Endothelial cell of umbilical vein (primary cell): ENCODE data around the gene NCF4. TPM values are rescaled to one million over a fixed set of nuclear protein-coding genes. Genes with fewer than 3 reads are reported as not detected.

Experiments used
- BruUV-seq: library from RNA; stranded (reverse); fragments of 400-500 nt; replicated peaks from 2 replicates; lab custom pipeline; 2021; lab: Mats Ljungman, UMichigan
- CTCF ChIA-PET: fragments of 300-600, 350-600 bp; sonication (Branson Sonifier 250); formaldehyde crosslinking; loops from one replicate; lab custom pipeline; 2021; ENCODE audit warnings: antibody characterized with exemption, inconsistent platforms; lab: Charles Lee
- POLR2A ChIA-PET: fragments of 300-600, 350-600 bp; sonication (Branson Sonifier 250); formaldehyde crosslinking; loops from one replicate; lab custom pipeline; 2021; ENCODE audit warnings: antibody characterized with exemption, inconsistent platforms; lab: Charles Lee
- DNase-seq: peaks from one replicate; pipeline ENCODE4 v3.0.0-alpha.2; 2011; ENCODE audit warnings: low read depth, low spot score
- FAIRE-seq: peaks from 2 replicates; lab custom pipeline; 2011; peaks lifted over from hg19 to GRCh38; lab: Jason Lieb, UNC
- H2AFZ ChIP-seq: 2 replicates; pipeline ENCODE4 v1.6.0; 2012; ENCODE audit warnings: low read depth, low read length, control low read depth, inconsistent platforms
- H3K27ac ChIP-seq: 2 replicates; pipeline ENCODE4 v1.5.1; 2011; ENCODE audit warnings: low read depth, mild to moderate bottlenecking, control low read depth, low read length, moderate library complexity; ENCODE audit not compliant: insufficient read depth
- H3K27me3 ChIP-seq, 2 experiments: 2 replicates each; pipeline versions ENCODE4 v1.6.0 to v1.6.1; 2011; ENCODE audit warnings: low read length in 2 of 2, mixed read lengths in 1 of 2; ENCODE audit not compliant: control insufficient read depth in 2 of 2, insufficient read depth in 2 of 2
- H3K36me3 ChIP-seq, 2 experiments: 2 replicates in 1 of 2; 3 replicates in 1 of 2; pipeline ENCODE4 v1.5.1; 2011; ENCODE audit warnings: low read length in 2 of 2, mild to moderate bottlenecking in 1 of 2, moderate library complexity in 1 of 2; ENCODE audit not compliant: control insufficient read depth in 2 of 2, insufficient read depth in 2 of 2; ENCODE audit errors: extremely low read depth in 1 of 2
- H3K4me1 ChIP-seq: 3 replicates; pipeline ENCODE4 v1.5.1; 2011; ENCODE audit warnings: mild to moderate bottlenecking, low read length; ENCODE audit not compliant: control insufficient read depth, insufficient read depth; ENCODE audit errors: extremely low read depth
- H3K4me2 ChIP-seq: 2 replicates; pipeline ENCODE4 v1.6.1; 2011; ENCODE audit warnings: low read length, control low read depth, mixed read lengths; ENCODE audit not compliant: insufficient read depth
- H3K4me3 ChIP-seq, 3 experiments: fragments of 200-600 bp in 1 of 3; sonication (generic), shearing (Covaris generic) in 1 of 3; replicated peaks in 1 of 3; 2 replicates each; pipeline ENCODE4 v1.5.1; 2011 to 2016; ENCODE audit warnings: control low read depth in 3 of 3, low read length in 3 of 3, mild to moderate bottlenecking in 2 of 3, inconsistent platforms in 1 of 3, low read depth in 1 of 3, moderate library complexity in 1 of 3; ENCODE audit not compliant: insufficient read depth in 1 of 3
- H3K79me2 ChIP-seq: 2 replicates; pipeline ENCODE4 v1.6.0; 2012; ENCODE audit warnings: low read length, inconsistent platforms; ENCODE audit not compliant: control insufficient read depth, insufficient read depth
- H3K9ac ChIP-seq: replicated peaks from 2 replicates; pipeline ENCODE3; 2011; ENCODE audit warnings: low read length, control low read depth; ENCODE audit not compliant: insufficient read depth; ENCODE audit errors: extremely low read depth
- H3K9me1 ChIP-seq: replicated peaks from 3 replicates; pipeline ENCODE4 v1.6.0; 2011; ENCODE audit warnings: mild to moderate bottlenecking, low read length; ENCODE audit not compliant: control insufficient read depth, insufficient read depth; ENCODE audit errors: extremely low read depth
- H3K9me3 ChIP-seq: replicated peaks from 2 replicates; pipeline ENCODE4 v1.5.1; 2012; ENCODE audit warnings: low read length, inconsistent platforms; ENCODE audit not compliant: control insufficient read depth, insufficient read depth
- H4K20me1 ChIP-seq: replicated peaks from 2 replicates; pipeline ENCODE3; 2011; ENCODE audit warnings: mild to moderate bottlenecking, low read length; ENCODE audit not compliant: control insufficient read depth, insufficient read depth; ENCODE audit errors: extremely low read depth
- EZH2 ChIP-seq: IDR thresholded peaks from 2 replicates; pipeline ENCODE4 v1.6.1; 2012; ENCODE audit warnings: borderline replicate concordance, low read depth, mild to moderate bottlenecking, moderate library complexity, low read length, inconsistent platforms; ENCODE audit not compliant: severe bottlenecking
- FOS ChIP-seq: IDR thresholded peaks from 2 replicates; pipeline ENCODE4 v1.6.1; 2011; ENCODE audit warnings: mild to moderate bottlenecking, low read length, moderate library complexity, borderline replicate concordance; ENCODE audit not compliant: insufficient read depth
- GATA2 ChIP-seq: IDR thresholded peaks from 2 replicates; pipeline ENCODE4 v1.7.0; 2011; ENCODE audit warnings: low read depth, mild to moderate bottlenecking, moderate library complexity, mixed read lengths, low read length; ENCODE audit not compliant: insufficient read length, insufficient read depth
- JUN ChIP-seq: IDR thresholded peaks from 2 replicates; pipeline ENCODE4 v1.6.1; 2011; ENCODE audit warnings: borderline replicate concordance, low read depth; ENCODE audit not compliant: insufficient read length, insufficient read depth
- MAX ChIP-seq: IDR thresholded peaks from 2 replicates; pipeline ENCODE4 v1.6.1; 2011; ENCODE audit not compliant: insufficient read depth, insufficient read length
- MYC ChIP-seq: IDR thresholded peaks from one replicate; pipeline ENCODE4 v1.6.1; 2011; ENCODE audit warnings: mild to moderate bottlenecking, low read depth, low read length
- POLR2A ChIP-seq: IDR thresholded peaks from 2 replicates; pipeline ENCODE4 v1.6.1; 2012; ENCODE audit warnings: low read depth, mild to moderate bottlenecking, control low read depth, low read length
- POLR2AphosphoS5 ChIP-seq: IDR thresholded peaks from 2 replicates; pipeline ENCODE4 v1.6.1; 2012; ENCODE audit warnings: low read depth, mild to moderate bottlenecking, control low read depth, low read length, moderate library complexity; ENCODE audit not compliant: insufficient read depth
- dilution Hi-C: fragments of 300-500 bp; cut with MboI; formaldehyde crosslinking; loops from one replicate; pipeline ENCODE4 v1.15.0; 2019; ENCODE audit warnings: low sequenced_read_pairs; ENCODE audit not compliant: extremely low pct_ligation_motif_present
- intact Hi-C: fragments of 100-400 bp; cut with micrococcal nuclease; formaldehyde crosslinking; loops from one replicate; pipeline ENCODE4 v1.10.0; 2022
- polyA plus RNA-seq, 4 experiments: library from polyadenylated mRNA; depleted of rRNA in 3 of 4; stranded (reverse) in 3 of 4; unstranded in 1 of 4; fragments of >200 nt; gene quantifications; 2 replicates each; pipeline versions ENCODE4 v1.2.1 to v1.2.3, GENCODE V29; 2011 to 2012; ENCODE audit warnings: missing spikeins in 1 of 4
- total RNA-seq: library from RNA; stranded (reverse); gene quantifications from 2 replicates; pipeline ENCODE4 v1.2.3, GENCODE V29; 2021
- TF ChIP-seq, protein P1 (sequence below), 2 donors: IDR thresholded peaks; 1 replicate in 1 of 2; 2 replicates in 1 of 2; pipeline ENCODE4 v1.5.1; 2011; ENCODE audit warnings: low read length in 2 of 2, mild to moderate bottlenecking in 2 of 2, moderate library complexity in 2 of 2, control low read depth in 1 of 2, inconsistent platforms in 1 of 2, low read depth in 1 of 2; ENCODE audit not compliant: insufficient read depth in 1 of 2; ENCODE audit errors: extremely low read depth in 1 of 2

The NCF4 gene
- total and polyA plus RNA-seq, 2 donors (not counting 3 experiments of a cell fraction or from before 2014, with no cell fraction given), result 0.07 TPM; not detected in 1

GRCh38 chr22:36814801-36815200 is 46.0 kb upstream of the NCF4 start:
- no peaks in the 10 kb centered on the region for H4K20me1 ChIP-seq
- peaks cover 50% of the 10 kb centered on the region in 2 experiments for H3K27me3 ChIP-seq
- H3K9ac ChIP-seq, result no peak overlapping the region
- POLR2A ChIA-PET, result no interaction called here
- DNase-seq, result no peak
- H3K9me1 ChIP-seq, result no peaks in the 10 kb centered on the region
- H3K9me3 ChIP-seq, result no peaks in the 10 kb centered on the region
- no peak overlapping the region for H3K4me3 ChIP-seq
- intact Hi-C loops, result no loop called here
- CTCF ChIA-PET, result no interaction called here
- no peak overlapping the region for H2AFZ ChIP-seq
- dilution Hi-C loops, result no loop called here
- no peak for FAIRE-seq
- H3K36me3 ChIP-seq, result no peaks in the 10 kb centered on the region
- H3K4me2 ChIP-seq, result no peak overlapping the region
- TF ChIP-seq POLR2A (no peak), EZH2 (no peak), MYC (no peak), JUN (no peak), POLR2AphosphoS5 (no peak), GATA2 (no peak), MAX (no peak), FOS (no peak)
- TF ChIP-seq, protein P1, sequence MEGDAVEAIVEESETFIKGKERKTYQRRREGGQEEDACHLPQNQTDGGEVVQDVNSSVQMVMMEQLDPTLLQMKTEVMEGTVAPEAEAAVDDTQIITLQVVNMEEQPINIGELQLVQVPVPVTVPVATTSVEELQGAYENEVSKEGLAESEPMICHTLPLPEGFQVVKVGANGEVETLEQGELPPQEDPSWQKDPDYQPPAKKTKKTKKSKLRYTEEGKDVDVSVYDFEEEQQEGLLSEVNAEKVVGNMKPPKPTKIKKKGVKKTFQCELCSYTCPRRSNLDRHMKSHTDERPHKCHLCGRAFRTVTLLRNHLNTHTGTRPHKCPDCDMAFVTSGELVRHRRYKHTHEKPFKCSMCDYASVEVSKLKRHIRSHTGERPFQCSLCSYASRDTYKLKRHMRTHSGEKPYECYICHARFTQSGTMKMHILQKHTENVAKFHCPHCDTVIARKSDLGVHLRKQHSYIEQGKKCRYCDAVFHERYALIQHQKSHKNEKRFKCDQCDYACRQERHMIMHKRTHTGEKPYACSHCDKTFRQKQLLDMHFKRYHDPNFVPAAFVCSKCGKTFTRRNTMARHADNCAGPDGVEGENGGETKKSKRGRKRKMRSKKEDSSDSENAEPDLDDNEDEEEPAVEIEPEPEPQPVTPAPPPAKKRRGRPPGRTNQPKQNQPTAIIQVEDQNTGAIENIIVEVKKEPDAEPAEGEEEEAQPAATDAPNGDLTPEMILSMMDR (IDR thresholded peaks at IDR 0.05; ENCODE audit: extremely low read depth in 1 of 2, insufficient read depth in 1 of 2, low read depth in 1 of 2, low read length in 2 of 2), result no peak
- H3K27ac ChIP-seq, result no peak overlapping the region
- BruUV-seq, result no TSS peak
- no peaks in the 10 kb centered on the region for H3K79me2 ChIP-seq
- no peaks in the 10 kb centered on the region for H3K4me1 ChIP-seq
